HepG2 (cell line): ENCODE results near the gene TBC1D1. TPM values are rescaled to one million over a fixed set of nuclear protein-coding genes. Genes with fewer than 3 reads are reported as not detected.

Experiments used
- ARNT2 ChIP-seq: sonication (generic); formaldehyde crosslinking; IDR thresholded peaks from 2 replicates; pipeline ENCODE4 v1.8.0; 2022; ENCODE audit warnings: mild to moderate bottlenecking, low read depth, missing genetic modification reagents, moderate library complexity
- CENPX ChIP-seq: sonication (generic); formaldehyde crosslinking; IDR thresholded peaks from 2 replicates; pipeline ENCODE4 v1.9.0; 2021; ENCODE audit warnings: mild to moderate bottlenecking, missing genetic modification reagents, moderate library complexity
- HNF4A ChIP-seq: sonication (generic); formaldehyde crosslinking; IDR thresholded peaks from 2 replicates; pipeline ENCODE4 v1.4.0; 2020; ENCODE audit warnings: missing genetic modification reagents
- MTF1 ChIP-seq: sonication (generic); formaldehyde crosslinking; IDR thresholded peaks from 2 replicates; pipeline ENCODE4 v1.5.0; 2020; ENCODE audit warnings: missing genetic modification reagents
- MXD4 ChIP-seq: IDR thresholded peaks from 2 replicates; pipeline ENCODE4 v1.6.1; 2016; ENCODE audit warnings: mild to moderate bottlenecking, missing biosample characterization, missing genetic modification reagents
- PRDM4 ChIP-seq: sonication (generic); formaldehyde crosslinking; IDR thresholded peaks from 2 replicates; pipeline ENCODE4 v1.9.0; 2021; ENCODE audit warnings: missing genetic modification reagents, borderline replicate concordance
- REPIN1 ChIP-seq: sonication (generic); formaldehyde crosslinking; IDR thresholded peaks from 2 replicates; pipeline ENCODE4 v1.8.0; 2022; ENCODE audit warnings: missing genetic modification reagents, low read depth, mild to moderate bottlenecking, borderline replicate concordance
- SAP130 ChIP-seq: IDR thresholded peaks from 2 replicates; pipeline ENCODE4 v1.6.1; 2016; ENCODE audit warnings: low read depth
- TFDP2 ChIP-seq: sonication (generic); formaldehyde crosslinking; IDR thresholded peaks from 2 replicates; pipeline ENCODE4 v1.4.0; 2020; ENCODE audit warnings: missing genetic modification reagents
- TOPORS ChIP-seq: sonication (generic); formaldehyde crosslinking; IDR thresholded peaks from 2 replicates; pipeline ENCODE4 v1.8.0; 2023; ENCODE audit warnings: mild to moderate bottlenecking, missing genetic modification reagents
- ZBTB2 ChIP-seq: sonication (generic); formaldehyde crosslinking; IDR thresholded peaks from 2 replicates; pipeline ENCODE4 v1.8.0; 2022; ENCODE audit warnings: low read depth, missing genetic modification reagents
- ZBTB7A ChIP-seq: sonication (generic); formaldehyde crosslinking; IDR thresholded peaks from 2 replicates; pipeline ENCODE4 v1.8.0; 2022; ENCODE audit warnings: mild to moderate bottlenecking, missing genetic modification reagents
- ZNF251 ChIP-seq: sonication (generic); formaldehyde crosslinking; IDR thresholded peaks from 2 replicates; pipeline ENCODE4 v1.9.0; 2021; ENCODE audit warnings: mild to moderate bottlenecking, missing genetic modification reagents
- ZNF367 ChIP-seq: sonication (generic); formaldehyde crosslinking; IDR thresholded peaks from 2 replicates; pipeline ENCODE4 v1.4.0; 2020; ENCODE audit warnings: missing genetic modification reagents, borderline replicate concordance
- ZNF530 ChIP-seq: sonication (generic); formaldehyde crosslinking; IDR thresholded peaks from 2 replicates; pipeline ENCODE4 v1.5.0; 2020; ENCODE audit warnings: low read depth, mild to moderate bottlenecking, missing genetic modification reagents
- ZNF564 ChIP-seq: sonication (generic); formaldehyde crosslinking; IDR thresholded peaks from 2 replicates; pipeline ENCODE4 v1.8.1; 2023; ENCODE audit warnings: mild to moderate bottlenecking, missing genetic modification reagents
- ZNF672 ChIP-seq: sonication (generic); formaldehyde crosslinking; IDR thresholded peaks from 2 replicates; pipeline ENCODE4 v1.8.1; 2022; ENCODE audit warnings: missing genetic modification reagents
- ZNF790 ChIP-seq: sonication (generic); formaldehyde crosslinking; IDR thresholded peaks from 2 replicates; pipeline ENCODE4 v1.8.0; 2022; ENCODE audit warnings: missing genetic modification reagents, mild to moderate bottlenecking, borderline replicate concordance
- ZNF878 ChIP-seq: sonication (generic); formaldehyde crosslinking; IDR thresholded peaks from 2 replicates; pipeline ENCODE4 v1.8.1; 2023; ENCODE audit warnings: mild to moderate bottlenecking, missing genetic modification reagents, moderate library complexity
- ZZZ3 ChIP-seq: sonication (generic); formaldehyde crosslinking; IDR thresholded peaks from 2 replicates; pipeline ENCODE4 v1.4.0; 2020; ENCODE audit warnings: missing genetic modification reagents, mild to moderate bottlenecking, borderline replicate concordance
- polyA plus RNA-seq, 8 experiments: library from polyadenylated mRNA; depleted of rRNA in 3 of 8; stranded (reverse) in 7 of 8; unstranded in 1 of 8; fragments of >200 nt; fragmentation: Illumina TruSeq in 4 of 8; extraction: Trizol in 4 of 8; gene quantifications; 2 replicates each; pipeline versions ENCODE4 v1.2.1 to v1.2.3, GENCODE V29; 2011 to 2016; ENCODE audit warnings: low read depth in 4 of 8, missing spikeins in 1 of 8, mixed read lengths in 1 of 8; ENCODE audit not compliant: insufficient read depth in 1 of 8
- total RNA-seq, 5 experiments: library from RNA; depleted of rRNA; stranded (reverse); fragments of >200 nt; fragmentation: Illumina TruSeq; extraction: Trizol; gene quantifications; 2 replicates each; pipeline ENCODE4 v1.2.3, GENCODE V29; 2016; ENCODE audit warnings: low read depth in 1 of 5
- TF ChIP-seq, protein P1 (sequence below): IDR thresholded peaks from 2 replicates; pipeline ENCODE4 v1.6.1; 2016; ENCODE audit warnings: low read depth
- TF ChIP-seq, protein P2 (sequence below): sonication (generic); formaldehyde crosslinking; conservative IDR thresholded peaks from 2 replicates; pipeline ENCODE4 v1.8.0; 2022; ENCODE audit warnings: mild to moderate bottlenecking, moderate library complexity, missing genetic modification reagents

TBC1D1 gene
- total and polyA plus RNA-seq, 2 of the 13 experiments (the other 11 are each of a cell fraction or from before 2014, with no cell fraction given): 37.3 to 62.8 TPM

DNA sequence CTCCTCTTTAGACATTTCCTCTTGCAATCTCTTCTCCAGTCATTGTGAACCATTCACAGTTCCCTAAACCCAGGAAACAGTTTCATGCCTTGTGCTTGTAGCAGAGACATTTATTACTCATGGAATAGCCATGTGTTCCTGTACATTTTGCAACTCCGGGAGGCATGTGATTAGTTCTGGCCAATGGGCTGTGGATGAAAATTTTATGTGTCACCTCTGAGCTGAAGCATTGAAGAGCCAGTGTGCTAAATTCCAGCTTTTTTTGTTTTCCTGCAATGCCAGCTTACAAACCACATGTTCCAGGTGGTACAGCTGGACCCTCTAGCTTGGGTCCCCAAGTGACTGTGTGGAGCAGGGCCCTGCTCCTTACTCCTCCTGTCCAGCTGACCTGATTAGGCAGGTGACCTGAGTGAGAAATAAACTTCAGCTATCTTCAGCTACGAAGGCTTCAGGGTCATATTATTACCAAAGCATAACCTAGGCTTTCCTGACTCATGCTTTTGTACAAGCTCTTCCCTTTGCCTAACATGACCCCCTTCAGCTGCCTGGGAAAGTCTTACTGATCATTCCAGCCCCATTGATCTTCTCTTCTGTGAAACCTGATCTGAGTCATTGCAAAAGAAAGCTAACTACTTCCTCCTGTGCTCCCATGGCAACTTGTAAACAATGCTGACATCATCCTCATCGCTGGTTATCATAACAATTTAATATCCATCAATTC is 269.8 kb downstream of the TBC1D1 start (continued):
- TF ChIP-seq PRDM4 (CRISPR knock-in tag): no peak
- no peak for TF ChIP-seq ZBTB7A (CRISPR knock-in tag)
- peak; percentile 86 for TF ChIP-seq SAP130 (CRISPR knock-in tag)
- no peak for TF ChIP-seq ZNF367 (CRISPR knock-in tag)
- TF ChIP-seq ARNT2: no peak
- TF ChIP-seq TOPORS (CRISPR knock-in tag): 0 out of 2 replicates have a peak, but pooled peaks have one; percentile 39
- no peak for TF ChIP-seq ZNF564 (CRISPR knock-in tag)
- TF ChIP-seq ZNF251 (CRISPR knock-in tag): no peak
- TF ChIP-seq TFDP2 (CRISPR knock-in tag): peak; percentile 18; the same call in 1 of the 2 replicates
- TF ChIP-seq REPIN1: peak; percentile 66
- TF ChIP-seq MTF1 (CRISPR knock-in tag): no peak
- no peak for TF ChIP-seq CENPX (CRISPR knock-in tag)
- no peak for TF ChIP-seq ZNF790
- TF ChIP-seq, protein P1, sequence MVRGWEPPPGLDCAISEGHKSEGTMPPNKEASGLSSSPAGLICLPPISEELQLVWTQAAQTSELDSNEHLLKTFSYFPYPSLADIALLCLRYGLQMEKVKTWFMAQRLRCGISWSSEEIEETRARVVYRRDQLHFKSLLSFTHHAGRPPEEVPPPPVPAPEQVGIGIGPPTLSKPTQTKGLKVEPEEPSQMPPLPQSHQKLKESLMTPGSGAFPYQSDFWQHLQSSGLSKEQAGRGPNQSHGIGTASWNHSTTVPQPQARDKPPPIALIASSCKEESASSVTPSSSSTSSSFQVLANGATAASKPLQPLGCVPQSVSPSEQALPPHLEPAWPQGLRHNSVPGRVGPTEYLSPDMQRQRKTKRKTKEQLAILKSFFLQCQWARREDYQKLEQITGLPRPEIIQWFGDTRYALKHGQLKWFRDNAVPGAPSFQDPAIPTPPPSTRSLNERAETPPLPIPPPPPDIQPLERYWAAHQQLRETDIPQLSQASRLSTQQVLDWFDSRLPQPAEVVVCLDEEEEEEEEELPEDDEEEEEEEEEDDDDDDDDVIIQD: no peak; the same call in 1 of the 2 replicates
- TF ChIP-seq ZNF672 (CRISPR knock-in tag): no peak
- TF ChIP-seq ZBTB2 (CRISPR knock-in tag): no peak
- TF ChIP-seq, protein P2, sequence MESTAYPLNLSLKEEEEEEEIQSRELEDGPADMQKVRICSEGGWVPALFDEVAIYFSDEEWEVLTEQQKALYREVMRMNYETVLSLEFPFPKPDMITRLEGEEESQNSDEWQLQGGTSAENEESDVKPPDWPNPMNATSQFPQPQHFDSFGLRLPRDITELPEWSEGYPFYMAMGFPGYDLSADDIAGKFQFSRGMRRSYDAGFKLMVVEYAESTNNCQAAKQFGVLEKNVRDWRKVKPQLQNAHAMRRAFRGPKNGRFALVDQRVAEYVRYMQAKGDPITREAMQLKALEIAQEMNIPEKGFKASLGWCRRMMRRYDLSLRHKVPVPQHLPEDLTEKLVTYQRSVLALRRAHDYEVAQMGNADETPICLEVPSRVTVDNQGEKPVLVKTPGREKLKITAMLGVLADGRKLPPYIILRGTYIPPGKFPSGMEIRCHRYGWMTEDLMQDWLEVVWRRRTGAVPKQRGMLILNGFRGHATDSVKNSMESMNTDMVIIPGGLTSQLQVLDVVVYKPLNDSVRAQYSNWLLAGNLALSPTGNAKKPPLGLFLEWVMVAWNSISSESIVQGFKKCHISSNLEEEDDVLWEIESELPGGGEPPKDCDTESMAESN (CRISPR knock-in tag): no peak
- TF ChIP-seq ZNF878 (CRISPR knock-in tag): peak; percentile 67; the same call in 1 of the 2 replicates
- no peak for TF ChIP-seq ZZZ3 (CRISPR knock-in tag)
- 0 out of 2 replicates have a peak, but pooled peaks have one; percentile 11 for TF ChIP-seq MXD4 (CRISPR knock-in tag)
- TF ChIP-seq HNF4A: peak; percentile 63; the same call in 1 of the 2 replicates
- no peak for TF ChIP-seq ZNF530
